HG02588 (cell line): ENCODE data around the gene SYDE1.

Experiments
- ATAC-seq: cut with Tn5 transposase; IDR thresholded peaks from one replicate; pipeline ENCODE4 v1.9.1; 2021; ENCODE audit warnings: mild to moderate bottlenecking, moderate library complexity; ENCODE audit not compliant: unreplicated experiment

The SYDE1 gene

DNA sequence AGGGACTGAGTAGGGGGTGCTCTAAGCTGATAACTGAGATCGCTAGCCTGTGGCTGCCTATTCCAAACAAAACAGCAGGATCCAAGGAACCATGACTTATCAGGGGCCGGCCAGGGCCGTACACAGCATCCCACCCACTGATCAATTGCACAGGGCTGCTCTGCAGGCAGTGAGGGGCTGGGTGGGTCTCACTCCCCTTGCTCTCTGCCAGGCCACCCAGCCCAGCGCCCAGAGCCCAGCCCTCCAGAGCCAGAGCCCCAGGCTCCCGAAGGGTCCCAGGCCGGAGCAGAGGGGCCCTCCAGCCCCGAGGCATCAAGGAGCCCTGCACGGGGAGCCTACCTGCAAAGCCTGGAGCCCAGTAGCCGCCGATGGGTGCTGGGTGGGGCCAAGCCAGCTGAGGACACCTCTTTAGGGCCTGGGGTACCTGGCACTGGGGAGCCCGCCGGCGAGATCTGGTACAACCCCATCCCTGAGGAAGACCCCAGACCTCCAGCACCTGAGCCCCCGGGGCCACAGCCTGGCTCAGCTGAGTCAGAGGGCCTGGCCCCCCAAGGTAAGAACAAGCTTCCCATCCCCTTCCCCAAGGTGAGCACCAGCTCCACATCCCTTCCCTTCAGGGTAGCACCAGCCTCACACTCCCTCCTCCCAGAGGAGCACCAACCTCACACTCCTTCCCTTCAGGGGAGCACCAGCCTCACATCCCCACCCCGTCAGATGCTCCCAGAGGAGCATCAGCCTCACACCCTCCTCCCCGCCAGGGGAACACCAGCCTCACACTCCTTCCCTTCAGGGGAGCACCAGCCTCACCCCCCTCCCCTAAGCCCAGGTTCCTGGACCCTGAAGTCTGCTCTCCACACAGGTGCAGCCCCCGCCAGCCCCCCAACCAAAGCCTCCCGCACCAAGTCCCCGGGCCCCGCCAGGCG is 1.9 kb downstream of the SYDE1 start:
- ATAC-seq: no peak

- ATAC-seq: no peak
Measured at GRCh38 chr19:15109768-15110417, 2.7 kb downstream of the SYDE1 start.

GRCh38 chr19:15110418-15110815 is 3.2 kb downstream of the SYDE1 start:
- ATAC-seq: no peak

- ATAC-seq: no peak
Measured at GRCh38 chr19:15111758-15112157, 4.6 kb downstream of the SYDE1 start.

DNA sequence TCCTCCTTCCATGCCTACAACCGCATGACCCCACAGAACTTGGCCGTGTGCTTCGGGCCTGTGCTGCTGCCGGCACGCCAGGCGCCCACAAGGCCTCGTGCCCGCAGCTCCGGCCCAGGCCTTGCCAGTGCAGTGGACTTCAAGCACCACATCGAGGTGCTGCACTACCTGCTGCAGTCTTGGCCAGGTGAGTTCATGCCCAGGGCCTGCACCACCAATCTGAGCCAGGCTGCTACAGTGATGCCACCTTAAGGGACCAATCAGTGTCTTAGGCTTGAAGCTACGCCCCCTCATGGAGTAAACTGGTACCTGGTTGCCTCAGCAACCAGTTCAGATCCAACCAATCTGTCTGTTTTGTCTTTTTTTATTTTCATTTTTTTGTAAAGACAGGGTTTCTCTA is 5.2 kb downstream of the SYDE1 start:
- no peak for ATAC-seq

DNA sequence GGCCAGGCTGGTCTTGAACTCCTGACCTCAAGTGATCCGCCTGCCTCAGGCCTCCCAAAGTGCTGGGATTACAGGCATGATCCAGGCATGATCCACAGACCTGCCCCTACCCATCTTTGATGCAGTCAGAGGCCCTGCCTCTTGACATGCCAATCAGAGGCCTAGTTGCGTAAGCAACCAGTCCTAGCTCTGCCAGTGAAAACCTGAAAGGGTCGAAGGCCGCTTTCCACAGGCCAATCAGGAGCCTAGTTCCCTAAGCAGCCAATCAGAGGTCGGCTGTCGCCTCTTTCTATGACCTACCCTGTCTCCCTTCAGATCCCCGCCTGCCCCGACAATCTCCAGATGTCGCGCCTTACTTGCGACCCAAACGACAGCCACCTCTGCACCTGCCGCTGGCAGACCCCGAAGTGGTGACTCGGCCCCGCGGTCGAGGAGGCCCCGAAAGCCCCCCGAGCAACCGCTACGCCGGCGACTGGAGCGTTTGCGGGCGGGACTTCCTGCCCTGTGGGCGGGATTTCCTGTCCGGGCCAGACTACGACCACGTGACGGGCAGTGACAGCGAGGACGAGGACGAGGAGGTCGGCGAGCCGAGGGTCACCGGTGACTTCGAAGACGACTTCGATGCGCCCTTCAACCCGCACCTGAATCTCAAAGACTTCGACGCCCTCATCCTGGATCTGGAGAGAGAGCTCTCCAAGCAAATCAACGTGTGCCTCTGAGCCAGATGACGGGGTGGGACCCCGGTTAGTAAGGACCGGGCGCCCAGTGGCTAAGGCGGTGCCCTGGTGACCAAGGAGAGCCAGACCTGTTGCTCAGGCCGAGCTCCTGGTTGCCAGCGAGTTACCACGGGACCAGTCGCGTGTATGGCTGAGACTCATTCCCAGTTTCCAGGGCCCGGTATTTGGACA is 6.3 kb downstream of the SYDE1 start:
- no peak for ATAC-seq

- ATAC-seq: no peak
Measured at GRCh38 chr19:15114153-15114540, 6.9 kb downstream of the SYDE1 start.

DNA sequence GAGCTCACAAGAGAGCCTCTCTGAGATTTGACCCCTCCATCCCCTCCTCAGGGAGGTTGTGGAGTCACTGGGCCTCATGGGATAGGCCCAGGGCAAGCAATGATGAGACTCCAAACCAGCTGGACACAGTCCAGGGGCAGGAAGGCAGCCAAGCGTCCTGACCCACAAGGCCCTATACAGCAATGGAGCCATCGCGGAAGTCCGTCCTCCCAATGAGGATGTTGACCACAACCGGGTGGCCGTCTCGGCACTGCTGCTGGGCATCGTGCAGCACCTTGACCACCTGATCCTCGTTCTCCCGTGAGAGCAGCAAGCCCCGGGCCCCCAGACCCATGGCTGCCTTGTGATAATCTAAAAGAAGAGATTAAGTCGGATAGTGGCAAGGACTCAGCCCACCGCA is 7.9 kb downstream of the SYDE1 start:
- ATAC-seq: no peak

- ATAC-seq: no peak
Measured at GRCh38 chr19:15115762-15116615, 8.8 kb downstream of the SYDE1 start.

- no peak for ATAC-seq
Measured at GRCh38 chr19:15116856-15117255, 9.7 kb downstream of the SYDE1 start.

DNA sequence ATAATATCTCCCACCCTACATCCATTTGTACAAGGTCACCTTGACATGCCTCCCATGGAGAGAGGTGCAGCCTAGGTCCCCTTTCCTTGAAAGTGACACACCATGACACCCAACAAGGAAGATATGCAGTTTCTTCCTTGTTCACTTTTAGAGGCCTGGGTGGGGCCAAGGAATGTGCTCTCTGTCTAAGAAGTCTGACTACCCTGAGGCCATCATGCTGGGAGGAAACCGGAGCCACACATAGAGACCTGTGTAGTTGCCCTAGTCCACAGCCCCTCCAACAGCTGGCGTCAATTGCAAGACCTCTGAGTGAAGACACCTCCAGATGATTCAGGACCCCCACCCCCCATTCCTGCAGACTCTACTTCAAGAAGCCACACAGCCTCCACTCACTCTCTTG is 11.0 kb downstream of the SYDE1 start:
- ATAC-seq: no peak

- no peak for ATAC-seq
Measured at GRCh38 chr19:15118789-15119494, 11.7 kb downstream of the SYDE1 start.

GRCh38 chr19:15120135-15121026 is 13.2 kb downstream of the SYDE1 start:
- ATAC-seq: no peak

- no peak for ATAC-seq
Measured at GRCh38 chr19:15122331-15123030, 15.3 kb downstream of the SYDE1 start.

DNA sequence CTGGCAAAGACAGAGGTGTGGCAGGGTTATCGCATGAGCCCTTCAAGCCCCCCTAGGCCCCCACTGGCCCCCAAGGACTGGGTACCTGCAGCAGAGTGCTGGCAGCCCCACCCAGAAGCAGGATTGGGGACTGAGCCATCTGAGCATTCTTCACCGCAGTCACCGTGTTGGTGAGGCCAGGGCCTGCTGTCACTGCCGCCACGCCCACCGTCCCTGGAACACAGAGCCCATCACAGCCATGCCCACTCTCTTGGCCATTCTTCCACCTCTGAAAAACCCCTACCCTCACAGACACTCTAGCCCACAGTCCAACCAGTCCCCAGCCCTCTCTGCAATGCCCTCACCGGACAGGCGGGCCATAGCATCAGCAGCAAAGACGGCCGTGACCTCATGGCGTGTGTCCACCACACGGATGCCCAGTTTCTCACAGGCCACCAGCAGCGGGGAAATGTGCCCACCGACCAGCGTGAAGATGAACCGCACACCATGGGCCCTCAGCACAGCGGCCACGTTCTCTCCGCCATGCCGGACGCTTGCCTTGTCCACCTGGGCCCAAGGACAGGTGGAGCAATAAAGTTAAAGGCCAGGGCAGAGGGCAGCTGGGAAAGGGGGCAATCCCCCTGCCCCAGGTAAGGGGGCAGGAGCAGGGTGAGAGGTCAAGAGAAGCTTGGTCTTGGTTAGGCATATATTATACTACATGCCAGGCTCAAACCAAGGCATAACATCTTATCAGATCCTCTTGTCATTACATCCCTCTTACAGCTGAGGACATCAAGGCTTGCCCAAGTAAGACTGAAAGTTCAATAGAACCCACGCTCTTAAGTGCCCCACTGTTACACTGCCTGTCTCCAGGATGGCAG is 16.1 kb downstream of the SYDE1 start:
- ATAC-seq: no peak

- ATAC-seq: no peak
Measured at GRCh38 chr19:15123900-15124299, 16.7 kb downstream of the SYDE1 start.

DNA sequence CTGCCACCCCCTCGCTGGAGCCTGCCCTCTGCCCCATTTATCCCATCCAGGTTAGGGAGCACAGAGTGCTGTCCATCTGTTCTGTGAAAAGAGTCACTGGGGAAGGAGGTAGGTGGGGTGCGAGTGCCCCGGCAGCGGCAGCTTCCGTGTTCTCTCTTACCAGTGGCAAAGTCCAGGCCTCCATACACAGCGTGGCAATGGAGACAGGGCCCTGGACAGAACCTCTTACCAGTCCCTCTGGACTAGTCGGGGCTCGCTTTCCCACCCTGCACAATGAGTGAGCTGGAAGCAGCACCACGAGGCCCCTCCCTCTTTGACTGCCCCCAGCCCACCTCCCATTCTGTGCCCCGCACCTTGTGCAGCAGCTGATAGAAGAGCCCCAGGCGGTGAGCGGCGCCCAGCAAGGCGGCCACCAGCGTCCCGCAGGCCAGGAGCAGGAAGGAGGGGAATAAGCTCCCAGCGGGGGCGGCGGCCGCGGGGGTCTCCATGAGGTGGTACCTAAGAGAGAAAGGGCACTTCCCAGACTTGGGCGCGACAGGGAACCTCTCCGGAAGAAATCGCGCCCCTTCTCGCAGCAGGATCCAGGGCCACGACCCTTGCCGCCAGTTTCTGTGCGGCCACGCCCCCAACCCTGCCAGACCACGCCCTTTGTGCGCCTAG is 17.5 kb downstream of the SYDE1 start:
- ATAC-seq: no peak
